Heart left ventricle (tissue), 13 donors: ENCODE data around the gene LRFN4.

Experiments used
- CTCF ChIP-seq, 12 donors: fragments of 200-600 bp; sonication (generic) in 4 of 12; IDR thresholded peaks; one replicate each; pipeline versions ENCODE4 v1.5.0 to v1.8.0; 2018 to 2022; ENCODE audit warnings: antibody characterized with exemption in 12 of 12, mild to moderate bottlenecking in 5 of 12
- POLR2A ChIP-seq, 2 donors: fragments of 450-650 bp; IDR thresholded peaks; one replicate each; pipeline ENCODE4 v1.6.1; 2017; ENCODE audit warnings: antibody characterized with exemption in 2 of 2, mild to moderate bottlenecking in 2 of 2, moderate library complexity in 2 of 2
- donor health status: ischemic (EF 13 %, LVEDD 7.1; RV severe dilation, severe dysfunction).
- donor health status: DM: no; HTN: yes; CAD: no.
- donor health status: DM: no; HTN: no; CAD: no.
- donor health status: ischemic (EF 25% LVEDD 6.9; RV normal size, moderate dysfunction).
- donor health status: ischemic (EF 25% LVEDD 5.7; RV mildly dilated, moderate dysfunction).
- donor health status: ischemic (EF 35%, LVEDD 5.7; RV mildly dilated, moderate dysfunction).
- donor health status: nonischemic (EF 11% LVEDD 7.7; RV severe dilation, severe dysfunction).
- donor health status: DM: yes; HTN: yes; CAD: no.
- donor health status: PGD.
- donor health status: ischemic (EF 29% LVEDD 5.4; RV normal size, mild dysfunction).
- donor health status: nonischemic (EF 23%, LVEDD 6.1; RV moderate dilation, normal function).

- TF ChIP-seq CTCF (IDR thresholded peaks at IDR 0.05) = no peak
- TF ChIP-seq POLR2A (IDR thresholded peaks at IDR 0.05) = no peak
These were observed 16.4 kb upstream of the LRFN4 start for GRCh38 chr11:66840317-66841091.
